MCF 10A (cell line): Measurements from ENCODE around the gene MDH2. TPM values are rescaled to one million over a fixed set of nuclear protein-coding genes. Genes with fewer than 3 reads are reported as not detected.
"Not testable (repeated sequence)": the region's sequence is repeated elsewhere in the genome, so short reads cannot be mapped to it uniquely, and the experiment has no call there.

Source experiments
- BruUV-seq: library from RNA; stranded (reverse); fragments of 400-500 nt; replicated peaks from 2 replicates; lab custom pipeline; 2021; lab: Mats Ljungman, UMichigan
- CTCF ChIA-PET: fragments of 300-600 bp; sonication (Branson Sonifier 250); formaldehyde crosslinking; extraction: SDS; loops from one replicate; lab custom pipeline; 2021; ENCODE audit warnings: antibody characterized with exemption, inconsistent platforms; lab: Yijun Ruan, JAX
- POLR2A ChIA-PET: fragments of 300-600, 350-650 bp; sonication (Branson Sonifier 250); formaldehyde crosslinking; extraction: SDS; loops from one replicate; lab custom pipeline; 2020; ENCODE audit warnings: antibody characterized with exemption, inconsistent platforms; lab: Yijun Ruan, JAX
- DNase-seq: peaks from one replicate; pipeline ENCODE4 v3.0.0-alpha.2; 2018; ENCODE audit not compliant: unreplicated experiment
- H3K27ac Mint-ChIP-seq: one replicate; pipeline ENCODE4 v1.8.0; 2022; ENCODE audit warnings: mild to moderate bottlenecking, low read depth, mixed read lengths; ENCODE audit not compliant: unreplicated experiment
- H3K27me3 Mint-ChIP-seq: one replicate; pipeline ENCODE4 v1.8.0; 2022; ENCODE audit warnings: mixed read lengths; ENCODE audit not compliant: insufficient read depth, unreplicated experiment
- H3K36me3 Mint-ChIP-seq: one replicate; pipeline ENCODE4 v1.8.0; 2022; ENCODE audit warnings: mild to moderate bottlenecking, moderate library complexity, mixed read lengths; ENCODE audit not compliant: insufficient read depth, unreplicated experiment
- H3K4me1 Mint-ChIP-seq: one replicate; pipeline ENCODE4 v1.8.0; 2022; ENCODE audit warnings: mixed read lengths; ENCODE audit not compliant: insufficient read depth, unreplicated experiment
- H3K4me3 Mint-ChIP-seq: one replicate; pipeline ENCODE4 v1.8.0; 2022; ENCODE audit warnings: mild to moderate bottlenecking, moderate library complexity, mixed read lengths; ENCODE audit not compliant: unreplicated experiment
- H3K9me3 Mint-ChIP-seq: one replicate; pipeline ENCODE4 v1.8.0; 2022; ENCODE audit warnings: mixed read lengths; ENCODE audit not compliant: unreplicated experiment
- intact Hi-C: fragments of 100-400 bp; cut with micrococcal nuclease; formaldehyde crosslinking; loops from 2 replicates; pipeline ENCODE4 v1.14.1; 2022
- total RNA-seq: library from RNA; stranded (reverse); gene quantifications from 2 replicates; pipeline ENCODE4 v1.2.3, GENCODE V29; 2022
- TF ChIP-seq, protein P1 (sequence below): fragments of 200-600 bp; IDR thresholded peaks from one replicate; pipeline ENCODE4 v1.8.0; 2022; ENCODE audit warnings: antibody characterized with exemption, mild to moderate bottlenecking; ENCODE audit not compliant: unreplicated experiment

Gene MDH2
- total RNA-seq, 1 experiment from 2014 or later: 328 TPM

- Mint-ChIP-seq H3K27ac (no peak overlapping the region), H3K4me3 (no peak overlapping the region), H3K36me3 (peaks cover 70% of the 10 kb centered on the region), H3K4me1 (no peaks in the 10 kb centered on the region), H3K27me3 (no peaks in the 10 kb centered on the region), H3K9me3 (no peaks in the 10 kb centered on the region)
- ChIA-PET POLR2A (interaction anchor here (1.0 kb wide), 1 partner anchor 11 kb away, joined by 3 read pairs; no protein-coding TSS in a partner anchor), CTCF (interaction anchor here (0.6 kb wide), 1 partner anchor 1572 kb away, joined by 3 read pairs; no protein-coding TSS in a partner anchor)
- TF ChIP-seq, protein P1, sequence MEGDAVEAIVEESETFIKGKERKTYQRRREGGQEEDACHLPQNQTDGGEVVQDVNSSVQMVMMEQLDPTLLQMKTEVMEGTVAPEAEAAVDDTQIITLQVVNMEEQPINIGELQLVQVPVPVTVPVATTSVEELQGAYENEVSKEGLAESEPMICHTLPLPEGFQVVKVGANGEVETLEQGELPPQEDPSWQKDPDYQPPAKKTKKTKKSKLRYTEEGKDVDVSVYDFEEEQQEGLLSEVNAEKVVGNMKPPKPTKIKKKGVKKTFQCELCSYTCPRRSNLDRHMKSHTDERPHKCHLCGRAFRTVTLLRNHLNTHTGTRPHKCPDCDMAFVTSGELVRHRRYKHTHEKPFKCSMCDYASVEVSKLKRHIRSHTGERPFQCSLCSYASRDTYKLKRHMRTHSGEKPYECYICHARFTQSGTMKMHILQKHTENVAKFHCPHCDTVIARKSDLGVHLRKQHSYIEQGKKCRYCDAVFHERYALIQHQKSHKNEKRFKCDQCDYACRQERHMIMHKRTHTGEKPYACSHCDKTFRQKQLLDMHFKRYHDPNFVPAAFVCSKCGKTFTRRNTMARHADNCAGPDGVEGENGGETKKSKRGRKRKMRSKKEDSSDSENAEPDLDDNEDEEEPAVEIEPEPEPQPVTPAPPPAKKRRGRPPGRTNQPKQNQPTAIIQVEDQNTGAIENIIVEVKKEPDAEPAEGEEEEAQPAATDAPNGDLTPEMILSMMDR: no peak
- DNase-seq: no peak
- BruUV-seq: no TSS peak
- intact Hi-C loops: no loop called here
These were observed 45.1 kb upstream of the MDH2 start for GRCh38 chr7:76002822-76003221.

DNA sequence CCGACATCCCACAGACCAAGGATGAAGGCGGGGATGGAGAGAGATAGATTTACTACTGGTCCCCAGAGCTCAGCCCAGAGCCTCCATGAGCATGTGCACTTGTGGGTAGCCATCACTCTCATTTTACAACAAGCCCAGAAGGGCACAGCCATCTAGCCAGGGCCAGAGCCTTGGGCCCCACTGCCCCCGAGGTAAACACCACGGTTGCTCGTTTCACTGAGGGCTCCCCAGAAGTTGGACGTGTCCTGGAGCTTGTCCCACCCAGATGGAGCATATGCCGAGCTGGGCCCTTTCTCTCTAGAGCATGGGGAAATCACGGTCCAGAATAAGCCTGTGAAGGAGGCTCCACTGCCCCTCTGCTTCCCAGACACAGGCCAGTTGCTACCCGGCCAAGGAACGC lies 44.6 kb upstream of the MDH2 start:
- CTCF ChIA-PET: interaction anchor here (0.5 to 0.6 kb wide), 3 partner anchors 242 to 1572 kb away, joined by 3 to 4 read pairs (median 3); no protein-coding TSS in a partner anchor

DNA sequence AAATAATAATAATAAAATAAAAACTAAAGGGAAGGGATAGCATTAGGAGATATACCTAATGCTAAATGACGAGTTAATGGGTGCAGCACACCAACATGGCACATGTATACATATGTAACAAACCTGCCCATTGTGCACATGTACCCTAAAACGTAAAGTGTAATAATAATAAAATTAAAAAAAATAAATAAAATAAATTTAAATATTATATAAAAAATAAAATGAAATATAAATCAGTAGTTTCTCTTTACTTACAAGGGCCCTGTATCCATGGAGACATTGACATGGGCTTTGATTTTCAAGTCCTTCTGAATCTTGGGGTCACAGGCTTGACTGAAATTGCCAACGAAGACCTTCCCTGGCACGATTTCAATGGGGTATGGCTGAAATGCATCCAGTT lies 42.9 kb upstream of the MDH2 start:
- H3K4me1 Mint-ChIP-seq, H3K27ac Mint-ChIP-seq, H3K9me3 Mint-ChIP-seq, POLR2A ChIA-PET, intact Hi-C loops, H3K27me3 Mint-ChIP-seq, H3K4me3 Mint-ChIP-seq, BruUV-seq, DNase-seq: not testable (repeated sequence)
- peaks cover 63% of the 10 kb centered on the region for H3K36me3 Mint-ChIP-seq
- CTCF ChIA-PET: interaction anchor here (0.9 to 1.1 kb wide), 2 partner anchors 13 to 16 kb away, joined by 3 to 4 read pairs; no protein-coding TSS in a partner anchor

More for the DNA sequence above, 44.6 kb upstream of the MDH2 start:
- no peak overlapping the region for H3K4me3 Mint-ChIP-seq
- intact Hi-C loops: no loop called here
- H3K27me3 Mint-ChIP-seq: no peaks in the 10 kb centered on the region
- peaks cover 69% of the 10 kb centered on the region for H3K36me3 Mint-ChIP-seq
- BruUV-seq: no TSS peak
- DNase-seq: no peak
- TF ChIP-seq, protein P1: no peak
- POLR2A ChIA-PET: interaction anchor here (0.9 kb wide), 1 partner anchor 65 kb away, joined by 3 read pairs; no protein-coding TSS in a partner anchor
- no peaks in the 10 kb centered on the region for H3K9me3 Mint-ChIP-seq
- H3K27ac Mint-ChIP-seq: no peak overlapping the region
- H3K4me1 Mint-ChIP-seq: no peaks in the 10 kb centered on the region

GRCh38 chr7:76008156-76008687 lies 39.7 kb upstream of the MDH2 start:
- BruUV-seq: no TSS peak
- intact Hi-C loops: no loop called here

More at GRCh38 chr7:76008156-76008687, 39.7 kb upstream of the MDH2 start:
- Mint-ChIP-seq H3K27me3 (no peaks in the 10 kb centered on the region), H3K9me3 (no peaks in the 10 kb centered on the region), H3K4me3 (no peak overlapping the region), H3K4me1 (no peaks in the 10 kb centered on the region), H3K27ac (no peak overlapping the region), H3K36me3 (peaks cover 57% of the 10 kb centered on the region)
- CTCF ChIA-PET: interaction anchor here (0.7 to 1.8 kb wide), 3 partner anchors 13 to 1292 kb away, joined by 3 to 7 read pairs (median 5); no protein-coding TSS in a partner anchor
- TF ChIP-seq, protein P1: no peak
- DNase-seq: no peak
- POLR2A ChIA-PET: no interaction called here
